ENCODE results near the gene CIAPIN1.

DNA sequence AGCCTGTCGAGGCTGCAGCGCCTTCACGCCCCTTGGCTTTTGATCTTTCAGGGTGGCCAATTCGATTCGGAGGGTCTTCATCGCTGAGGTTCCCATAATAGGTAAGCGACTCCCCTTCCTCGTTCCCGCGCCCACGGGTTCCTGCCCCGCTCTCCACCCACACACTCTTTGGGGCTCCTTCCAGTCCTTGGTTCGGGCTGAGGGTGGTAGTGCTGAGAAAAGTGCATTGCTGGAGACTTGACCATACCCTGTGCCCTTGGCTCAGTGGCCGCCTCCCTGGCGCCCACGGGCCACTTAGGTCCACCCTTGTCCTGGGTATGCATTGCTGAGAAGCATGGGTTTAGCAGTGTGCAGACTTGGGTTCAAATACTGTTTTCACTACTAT is 15.8 kb upstream of the CIAPIN1 start:
- TF ChIP-seq CTCF (IDR thresholded peaks at IDR 0.05) (no peak), POLR2A (IDR thresholded peaks at IDR 0.05) (no peak), POLR2AphosphoS5 (IDR thresholded peaks at IDR 0.05) (no peak), EP300 (IDR thresholded peaks at IDR 0.05) (no peak)
